Measurements from ENCODE around the gene STRN3. TPM values are rescaled to one million over a fixed set of nuclear protein-coding genes. Genes with fewer than 3 reads are reported as not detected.

Gene STRN3
- total RNA-seq, 2 experiments from 2014 or later, result 22.3 to 25.4 TPM

DNA sequence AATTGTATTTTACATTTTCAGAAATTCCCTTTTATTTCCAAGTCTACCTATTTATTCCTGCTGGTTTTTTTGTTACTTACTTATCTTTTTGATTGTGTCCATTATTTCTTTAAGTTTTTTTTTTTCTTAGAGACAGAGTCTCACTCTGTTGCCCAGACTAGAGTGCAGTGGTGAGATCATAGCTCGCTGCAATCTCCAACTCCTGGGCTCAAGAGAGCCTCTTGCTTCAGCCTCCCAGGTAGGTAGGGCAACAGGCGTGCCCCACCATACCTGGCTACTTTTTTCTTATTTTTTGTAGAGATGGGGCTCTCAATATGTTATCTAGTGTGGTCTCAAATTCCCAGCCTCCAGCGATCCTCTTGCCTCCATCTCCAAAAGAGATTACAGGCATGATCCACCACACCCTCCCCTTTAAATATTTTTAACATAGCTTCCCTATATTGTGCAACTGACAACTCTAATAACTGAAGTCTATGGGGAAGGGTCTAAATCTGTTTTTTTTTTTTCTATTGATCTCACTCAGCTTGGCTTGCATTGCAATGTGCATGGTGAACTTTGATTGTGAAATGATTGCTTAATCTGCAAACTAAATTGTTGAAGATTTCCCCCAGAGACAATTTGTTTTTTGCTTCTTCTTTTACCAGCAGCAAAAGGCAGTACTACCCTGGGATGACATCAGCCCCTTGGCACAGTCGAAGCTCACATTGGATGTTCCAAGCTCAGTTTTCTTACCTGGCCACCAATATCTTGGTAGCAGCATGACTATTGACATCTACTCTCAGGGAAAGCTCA is 177.5 kb downstream of the STRN3 start:
- H3K27me3 Mint-ChIP-seq, result peaks cover 46% of the 10 kb centered on the region
- CTCF ChIA-PET, result no interaction called here
- no peaks in the 10 kb centered on the region for H3K36me3 Mint-ChIP-seq (ENCODE audit: low read depth)
- no peak overlapping the region for H3K4me3 Mint-ChIP-seq
- no peak overlapping the region for H3K27ac Mint-ChIP-seq
- no peak for DNase-seq
- no peaks in the 10 kb centered on the region for H3K4me1 Mint-ChIP-seq
- H3K9me3 Mint-ChIP-seq, result no peaks in the 10 kb centered on the region
- POLR2A ChIA-PET, result no interaction called here

Other genes with a start within 250 kb of the STRN3 start
- under 1 TPM; 0.38 to 0.55 TPM for gene COCH, start 151.8 kb downstream of the STRN3 start, total RNA-seq
- gene AP4S1, start 730 bp downstream of the STRN3 start, total RNA-seq, result 1 to 10 TPM; 3.7 to 4.2 TPM
- gene HECTD1, start 181.4 kb upstream of the STRN3 start, total RNA-seq, result 10 to 100 TPM; 85.1 to 92.3 TPM

Data from activated CD4-positive, alpha-beta memory T cell treated with anti-CD3 and anti-CD28 coated beads, Interleukin-2, amount 10 ng/mL, durations not matched to agents 7 days and 5 days (primary cell).